ENCODE measurements around the gene DIDO1.

GRCh38 chr20:62961310-62961783 lies 35.0 kb upstream of the DIDO1 start:
- TF ChIP-seq POLR2A (IDR thresholded peaks at IDR 0.05; ENCODE audit: low read length) (no peak), GATA1 (IDR thresholded peaks at IDR 0.05; ENCODE audit: low read depth, low read length) (no peak)

Data from erythroblast (primary cell).